ENCODE measurements around the gene TAX1BP1. TPM values are rescaled to one million over a fixed set of nuclear protein-coding genes. Genes with fewer than 3 reads are reported as not detected.
A peak's percentile ranks its signal among the peaks of the same experiment; 100 is the strongest.
"Not testable (repeated sequence)": the region's sequence is repeated elsewhere in the genome, so short reads cannot be mapped to it uniquely, and the experiment has no call there.

Gene TAX1BP1
- polyA plus RNA-seq, 1 donor, result 93.9 TPM

DNA sequence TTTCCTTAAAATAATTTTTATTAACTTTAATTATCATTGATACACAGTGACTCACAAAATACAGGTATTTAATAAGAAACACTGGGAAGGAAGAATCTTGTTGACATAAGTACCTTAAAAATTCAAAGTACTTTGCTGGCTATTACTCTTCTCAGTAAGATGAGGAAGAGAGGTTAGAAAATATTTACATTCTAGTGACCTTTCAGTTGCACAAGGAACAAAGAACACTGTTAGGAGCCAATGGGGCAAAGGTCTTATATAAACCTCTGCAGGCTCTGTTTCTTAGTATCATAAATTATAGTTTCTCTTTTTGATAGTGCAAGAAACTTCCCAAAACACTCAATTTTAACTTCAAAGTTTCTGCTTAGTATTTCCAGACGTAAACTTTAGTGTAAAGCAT lies 4.8 kb upstream of the TAX1BP1 start:
- Histone ChIP-seq H3K4me1 (ENCODE audit: control insufficient read depth, insufficient read depth, low read length) (peaks cover 24% of the 10 kb centered on the region), H3K4me3 (ENCODE audit: low read length) (no peak overlapping the region), H3K27me3 (ENCODE audit: control insufficient read depth, insufficient read depth, low read length) (no peaks in the 10 kb centered on the region), H3K36me3 (ENCODE audit: control insufficient read depth, insufficient read depth, low read length) (no peaks in the 10 kb centered on the region), H3K9me3 (ENCODE audit: control insufficient read depth, low read depth, low read length) (no peaks in the 10 kb centered on the region), H3K27ac (ENCODE audit: low read length) (peak overlapping the region; percentile 79)
- WGBS (ENCODE audit: insufficient coverage, low lambda C conversion rate), result no CpG with 5 or more reads among the region's 1 CpG
- peak; percentile 16 to 69 for DNase-seq

DNA sequence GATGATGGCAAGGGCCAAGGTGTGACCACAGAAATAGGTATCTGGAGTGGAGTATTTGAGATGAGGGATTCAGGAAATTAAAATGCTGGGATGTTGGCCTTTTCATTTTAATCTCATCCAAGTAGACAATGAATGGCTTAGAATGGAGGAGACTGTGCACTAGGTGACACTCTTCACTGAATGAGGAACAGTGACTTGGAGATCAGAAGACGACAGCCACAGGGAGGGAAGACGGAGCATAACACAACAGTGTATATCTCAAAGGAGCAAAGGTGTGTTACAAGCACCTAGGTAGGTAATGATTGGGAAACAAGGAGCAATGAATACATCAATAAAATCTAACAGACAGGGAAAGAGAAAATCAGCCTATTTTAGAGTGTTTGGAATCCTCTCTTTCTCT lies 4.1 kb upstream of the TAX1BP1 start:
- WGBS (ENCODE audit: insufficient coverage, low lambda C conversion rate), result 33% methylated on average over 1 of the region's 2 CpGs
- Histone ChIP-seq H3K4me3 (ENCODE audit: low read length) (no peak overlapping the region), H3K9me3 (ENCODE audit: control insufficient read depth, low read depth, low read length) (no peaks in the 10 kb centered on the region), H3K27ac (ENCODE audit: low read length) (peak overlapping the region; percentile 79), H3K27me3 (ENCODE audit: control insufficient read depth, insufficient read depth, low read length) (no peaks in the 10 kb centered on the region), H3K4me1 (ENCODE audit: control insufficient read depth, insufficient read depth, low read length) (peaks cover 24% of the 10 kb centered on the region), H3K36me3 (ENCODE audit: control insufficient read depth, insufficient read depth, low read length) (no peaks in the 10 kb centered on the region)
- DNase-seq, result peak; percentile 23 to 74

GRCh38 chr7:27737178-27737577 lies 2.8 kb upstream of the TAX1BP1 start:
- H3K4me1 ChIP-seq (ENCODE audit: control insufficient read depth, insufficient read depth, low read length), result peaks cover 24% of the 10 kb centered on the region
- H3K27ac ChIP-seq (ENCODE audit: low read length), result peak overlapping the region; percentile 1
- no peaks in the 10 kb centered on the region for H3K9me3 ChIP-seq (ENCODE audit: control insufficient read depth, low read depth, low read length)
- H3K36me3 ChIP-seq (ENCODE audit: control insufficient read depth, insufficient read depth, low read length), result no peaks in the 10 kb centered on the region
- no CpG with 5 or more reads among the region's 2 CpGs for WGBS (ENCODE audit: insufficient coverage, low lambda C conversion rate)
- H3K27me3 ChIP-seq (ENCODE audit: control insufficient read depth, insufficient read depth, low read length), result no peaks in the 10 kb centered on the region
- H3K4me3 ChIP-seq (ENCODE audit: low read length), result no peak overlapping the region
- DNase-seq, result no peak

GRCh38 chr7:27737616-27738015 lies 2.3 kb upstream of the TAX1BP1 start:
- peaks cover 24% of the 10 kb centered on the region for H3K4me1 ChIP-seq (ENCODE audit: control insufficient read depth, insufficient read depth, low read length)
- no peak overlapping the region for H3K4me3 ChIP-seq (ENCODE audit: low read length)
- peak; percentile 16 to 66 for DNase-seq
- peak overlapping the region; percentile 1 for H3K27ac ChIP-seq (ENCODE audit: low read length)
- H3K36me3 ChIP-seq (ENCODE audit: control insufficient read depth, insufficient read depth, low read length), result no peaks in the 10 kb centered on the region
- no peaks in the 10 kb centered on the region for H3K27me3 ChIP-seq (ENCODE audit: control insufficient read depth, insufficient read depth, low read length)
- no peaks in the 10 kb centered on the region for H3K9me3 ChIP-seq (ENCODE audit: control insufficient read depth, low read depth, low read length)
- 43% methylated on average over 1 of the region's 2 CpGs for WGBS (ENCODE audit: insufficient coverage, low lambda C conversion rate)

DNA sequence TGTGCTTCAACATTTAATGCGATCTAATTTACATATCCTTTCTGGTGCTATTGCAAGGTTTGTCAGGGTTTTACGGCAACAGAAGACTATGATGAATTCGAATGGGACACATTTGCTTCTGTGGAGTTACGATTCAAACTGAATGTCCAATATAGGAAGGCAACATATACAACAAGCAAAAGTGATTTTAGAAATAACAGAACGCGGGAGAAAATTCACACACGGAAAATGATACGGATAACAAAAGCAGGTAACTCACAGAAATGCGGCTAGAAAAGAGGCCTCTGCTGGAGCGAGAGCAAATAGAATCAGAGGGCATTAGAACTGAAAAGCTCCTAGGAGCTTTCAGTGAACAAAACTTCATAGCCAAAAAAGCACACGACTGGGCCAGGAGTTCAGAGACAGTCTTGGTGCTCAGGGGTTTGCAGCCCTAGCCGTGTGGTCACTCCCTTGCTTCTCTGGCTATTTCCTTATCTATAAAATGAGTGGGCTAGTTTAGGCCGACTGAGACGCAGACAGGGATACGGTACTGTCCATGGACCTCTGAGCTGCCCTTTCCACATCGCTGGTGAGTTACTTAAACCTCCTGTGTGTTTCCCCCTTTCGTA lies 557 bp upstream of the TAX1BP1 start:
- no peaks in the 10 kb centered on the region for H3K9me3 ChIP-seq (ENCODE audit: control insufficient read depth, low read depth, low read length)
- peak in 1 of 2 donors; percentile 34 for DNase-seq
- 12% methylated on average over 4 of the region's 17 CpGs for WGBS (ENCODE audit: insufficient coverage, low lambda C conversion rate)
- no peaks in the 10 kb centered on the region for H3K36me3 ChIP-seq (ENCODE audit: control insufficient read depth, insufficient read depth, low read length)
- H3K4me3 ChIP-seq (ENCODE audit: low read length), result peak overlapping the region; percentile 95
- H3K27me3 ChIP-seq (ENCODE audit: control insufficient read depth, insufficient read depth, low read length), result no peaks in the 10 kb centered on the region
- peak overlapping the region; percentile 99 for H3K27ac ChIP-seq (ENCODE audit: low read length)
- peaks cover 19% of the 10 kb centered on the region for H3K4me1 ChIP-seq (ENCODE audit: control insufficient read depth, insufficient read depth, low read length)

DNA sequence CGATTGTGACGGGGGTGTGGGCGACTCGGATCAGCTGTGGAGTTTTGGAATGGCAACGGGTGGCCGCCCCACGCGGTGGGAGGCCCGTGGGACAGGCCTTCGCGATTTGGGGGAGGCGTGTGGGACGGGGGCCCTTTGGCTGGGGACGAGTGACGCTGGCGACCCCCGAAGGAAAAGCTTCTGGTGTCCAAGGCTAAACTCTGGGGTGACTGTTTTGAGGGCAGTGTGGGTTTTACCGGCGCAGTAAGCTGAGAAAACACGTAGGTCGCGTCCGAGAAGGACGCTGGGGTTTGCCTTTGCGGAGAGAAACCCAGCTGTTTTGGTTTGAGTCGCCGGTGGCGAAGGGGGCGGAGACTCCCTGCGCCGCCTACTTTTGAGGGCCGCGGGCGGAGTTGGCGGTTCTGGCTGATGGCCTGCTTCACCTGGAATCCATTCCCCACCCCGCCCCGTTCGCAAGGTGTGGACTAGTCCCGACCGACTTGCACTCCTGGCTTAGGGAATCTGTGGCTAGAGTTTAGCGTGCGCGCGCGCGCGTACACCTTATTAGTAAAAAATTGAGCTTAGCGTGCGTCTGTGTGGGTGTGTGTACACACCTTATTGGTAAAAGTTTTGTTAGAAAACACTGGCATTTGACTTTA lies 606 bp downstream of the TAX1BP1 start:
- Histone ChIP-seq H3K27ac (ENCODE audit: low read length) (peak overlapping the region; percentile 99), H3K9me3 (ENCODE audit: control insufficient read depth, low read depth, low read length) (no peaks in the 10 kb centered on the region), H3K36me3 (ENCODE audit: control insufficient read depth, insufficient read depth, low read length) (no peaks in the 10 kb centered on the region), H3K4me1 (ENCODE audit: control insufficient read depth, insufficient read depth, low read length) (peaks cover 9% of the 10 kb centered on the region), H3K4me3 (ENCODE audit: low read length) (peak overlapping the region; percentile 95), H3K27me3 (ENCODE audit: control insufficient read depth, insufficient read depth, low read length) (no peaks in the 10 kb centered on the region)
- WGBS (ENCODE audit: insufficient coverage, low lambda C conversion rate), result no CpG with 5 or more reads among the region's 49 CpGs
- peak; percentile 93 to 96 for DNase-seq

GRCh38 chr7:27742091-27742710 lies 2.2 kb downstream of the TAX1BP1 start:
- H3K36me3 ChIP-seq (ENCODE audit: control insufficient read depth, insufficient read depth, low read length); H3K4me3 ChIP-seq (ENCODE audit: low read length); H3K27ac ChIP-seq (ENCODE audit: low read length); DNase-seq; H3K27me3 ChIP-seq (ENCODE audit: control insufficient read depth, insufficient read depth, low read length); H3K4me1 ChIP-seq (ENCODE audit: control insufficient read depth, insufficient read depth, low read length); H3K9me3 ChIP-seq (ENCODE audit: control insufficient read depth, low read depth, low read length): not testable (repeated sequence)
- WGBS (ENCODE audit: insufficient coverage, low lambda C conversion rate), result no CpG with 5 or more reads among the region's 11 CpGs

GRCh38 chr7:27745064-27745583 lies 5.2 kb downstream of the TAX1BP1 start:
- Histone ChIP-seq H3K36me3 (ENCODE audit: control insufficient read depth, insufficient read depth, low read length) (peaks cover 8% of the 10 kb centered on the region), H3K4me1 (ENCODE audit: control insufficient read depth, insufficient read depth, low read length) (peaks cover 2% of the 10 kb centered on the region), H3K27me3 (ENCODE audit: control insufficient read depth, insufficient read depth, low read length) (no peaks in the 10 kb centered on the region), H3K4me3 (ENCODE audit: low read length) (no peak overlapping the region), H3K27ac (ENCODE audit: low read length) (peak overlapping the region; percentile 25), H3K9me3 (ENCODE audit: control insufficient read depth, low read depth, low read length) (no peaks in the 10 kb centered on the region)
- WGBS (ENCODE audit: insufficient coverage, low lambda C conversion rate), result no CpG with 5 or more reads among the region's 2 CpGs
- DNase-seq, result peak; percentile 13 to 61

DNA sequence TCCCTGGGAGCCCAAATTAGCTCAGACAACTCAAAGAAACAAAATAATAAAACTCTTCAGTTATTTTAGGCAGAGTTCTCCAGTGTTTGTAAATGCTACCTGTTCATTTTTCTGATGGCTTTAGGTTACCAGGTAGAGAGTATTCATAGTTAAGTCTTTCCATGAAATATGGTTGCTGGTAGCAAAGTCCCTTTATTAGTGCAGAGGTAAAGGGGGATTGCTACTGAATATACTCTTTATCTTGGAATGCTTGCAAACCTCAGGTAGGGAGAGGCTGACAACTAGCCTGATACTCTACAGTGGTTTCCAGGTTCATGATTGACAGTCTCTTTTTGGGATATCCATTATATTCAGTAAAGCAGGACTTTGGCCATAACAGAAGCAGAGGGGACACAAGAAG lies 6.5 kb downstream of the TAX1BP1 start:
- no peak overlapping the region for H3K4me3 ChIP-seq (ENCODE audit: low read length)
- no peaks in the 10 kb centered on the region for H3K9me3 ChIP-seq (ENCODE audit: control insufficient read depth, low read depth, low read length)
- peaks cover 2% of the 10 kb centered on the region for H3K4me1 ChIP-seq (ENCODE audit: control insufficient read depth, insufficient read depth, low read length)
- H3K27ac ChIP-seq (ENCODE audit: low read length), result peak overlapping the region; percentile 9
- H3K36me3 ChIP-seq (ENCODE audit: control insufficient read depth, insufficient read depth, low read length), result peaks cover 17% of the 10 kb centered on the region
- no peaks in the 10 kb centered on the region for H3K27me3 ChIP-seq (ENCODE audit: control insufficient read depth, insufficient read depth, low read length)
- peak; percentile 16 to 71 for DNase-seq

- Histone ChIP-seq H3K27ac (ENCODE audit: low read length) (peak overlapping the region; percentile 9), H3K9me3 (ENCODE audit: control insufficient read depth, low read depth, low read length) (no peaks in the 10 kb centered on the region), H3K4me3 (ENCODE audit: low read length) (no peak overlapping the region), H3K4me1 (ENCODE audit: control insufficient read depth, insufficient read depth, low read length) (peaks cover 2% of the 10 kb centered on the region), H3K27me3 (ENCODE audit: control insufficient read depth, insufficient read depth, low read length) (no peaks in the 10 kb centered on the region), H3K36me3 (ENCODE audit: control insufficient read depth, insufficient read depth, low read length) (peaks cover 20% of the 10 kb centered on the region)
- WGBS (ENCODE audit: insufficient coverage, low lambda C conversion rate), result 83% methylated on average over 1 of the region's 1 CpG
- no peak for DNase-seq
These were observed 7.0 kb downstream of the TAX1BP1 start for GRCh38 chr7:27746978-27747377.
